K562 (cell line): ENCODE measurements around the gene PDE5A.

Experiments
- CTCF ChIP-seq, 3 experiments: IDR thresholded peaks in 2 of 3; conservative IDR thresholded peaks in 1 of 3; 2 replicates each; pipeline ENCODE4 v1.5.1; 2011 to 2012; ENCODE audit warnings: low read length in 3 of 3, mild to moderate bottlenecking in 3 of 3, control low read depth in 2 of 3, improper control_type of control experiment in 1 of 3, inconsistent platforms in 1 of 3, low read depth in 1 of 3, mixed read lengths in 1 of 3, moderate library complexity in 1 of 3; ENCODE audit not compliant: insufficient read depth in 2 of 3
- EZH2 ChIP-seq: IDR thresholded peaks from 2 replicates; pipeline ENCODE4 v1.6.1; 2012; ENCODE audit warnings: low read depth, mild to moderate bottlenecking, inconsistent platforms, low read length, borderline replicate concordance
- POLR2AphosphoS5 ChIP-seq: IDR thresholded peaks from 2 replicates; pipeline ENCODE4 v1.6.1; 2011; ENCODE audit warnings: mild to moderate bottlenecking, low read depth, low read length, moderate library complexity; ENCODE audit not compliant: control insufficient read depth, insufficient read depth
- ZBTB17 ChIP-seq: fragments of 450-650 bp; formaldehyde crosslinking; IDR thresholded peaks from 2 replicates; pipeline ENCODE4 v1.4.0; 2020; ENCODE audit warnings: mild to moderate bottlenecking
- ZBTB26 ChIP-seq: fragments of 450-650 bp; formaldehyde crosslinking; IDR thresholded peaks from 2 replicates; pipeline ENCODE4 v1.4.0; 2022; ENCODE audit warnings: missing genetic modification characterization
- ZNF217 ChIP-seq: sonication (generic); formaldehyde crosslinking; IDR thresholded peaks from 2 replicates; pipeline ENCODE4 v1.8.0; 2022; ENCODE audit warnings: mild to moderate bottlenecking, missing genetic modification reagents
- TF ChIP-seq, protein P1 (sequence below): fragments of 450-650 bp; formaldehyde crosslinking; IDR thresholded peaks from 2 replicates; pipeline ENCODE4 v1.4.0; 2020; ENCODE audit warnings: mild to moderate bottlenecking
- TF ChIP-seq, protein P2 (sequence below): sonication (generic); formaldehyde crosslinking; IDR thresholded peaks from 2 replicates; pipeline ENCODE4 v1.8.0; 2022; ENCODE audit warnings: mild to moderate bottlenecking, missing genetic modification reagents, borderline replicate concordance

DNA sequence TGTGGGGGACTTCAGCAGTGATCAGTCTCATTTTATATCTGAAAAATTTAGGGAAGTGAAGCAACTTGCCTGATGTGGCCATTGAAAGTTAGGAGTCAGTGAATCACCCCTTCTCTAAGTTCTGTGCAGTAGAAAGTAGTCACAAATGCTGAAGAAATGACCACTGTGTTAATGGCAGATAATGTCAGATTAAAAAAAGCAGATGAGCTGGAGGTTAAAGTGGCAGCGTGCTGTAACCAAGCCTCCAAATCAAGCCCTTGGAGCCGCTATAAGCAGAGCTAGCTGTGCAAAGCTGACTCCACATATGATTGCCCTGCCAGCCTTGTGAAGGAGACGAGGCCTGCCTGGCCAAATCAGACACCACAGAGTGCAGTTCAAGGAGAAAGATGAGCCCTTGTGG, 39.2 kb upstream of the PDE5A start:
- TF ChIP-seq, protein P1, sequence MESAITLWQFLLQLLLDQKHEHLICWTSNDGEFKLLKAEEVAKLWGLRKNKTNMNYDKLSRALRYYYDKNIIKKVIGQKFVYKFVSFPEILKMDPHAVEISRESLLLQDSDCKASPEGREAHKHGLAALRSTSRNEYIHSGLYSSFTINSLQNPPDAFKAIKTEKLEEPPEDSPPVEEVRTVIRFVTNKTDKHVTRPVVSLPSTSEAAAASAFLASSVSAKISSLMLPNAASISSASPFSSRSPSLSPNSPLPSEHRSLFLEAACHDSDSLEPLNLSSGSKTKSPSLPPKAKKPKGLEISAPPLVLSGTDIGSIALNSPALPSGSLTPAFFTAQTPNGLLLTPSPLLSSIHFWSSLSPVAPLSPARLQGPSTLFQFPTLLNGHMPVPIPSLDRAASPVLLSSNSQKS (CRISPR knock-in tag): no peak
- TF ChIP-seq POLR2AphosphoS5 (no peak), CTCF (IDR thresholded peaks at IDR 0.05 in 2 of 3, conservative IDR thresholded peaks at IDR 0.05 in 1 of 3; ENCODE audit: insufficient read depth in 2 of 3, low read depth in 1 of 3, low read length in 3 of 3) (no peak), EZH2 (no peak), ZBTB26 (CRISPR knock-in tag) (no peak), ZBTB17 (CRISPR knock-in tag) (no peak), ZNF217 (CRISPR knock-in tag) (no peak)
- TF ChIP-seq, protein P2, sequence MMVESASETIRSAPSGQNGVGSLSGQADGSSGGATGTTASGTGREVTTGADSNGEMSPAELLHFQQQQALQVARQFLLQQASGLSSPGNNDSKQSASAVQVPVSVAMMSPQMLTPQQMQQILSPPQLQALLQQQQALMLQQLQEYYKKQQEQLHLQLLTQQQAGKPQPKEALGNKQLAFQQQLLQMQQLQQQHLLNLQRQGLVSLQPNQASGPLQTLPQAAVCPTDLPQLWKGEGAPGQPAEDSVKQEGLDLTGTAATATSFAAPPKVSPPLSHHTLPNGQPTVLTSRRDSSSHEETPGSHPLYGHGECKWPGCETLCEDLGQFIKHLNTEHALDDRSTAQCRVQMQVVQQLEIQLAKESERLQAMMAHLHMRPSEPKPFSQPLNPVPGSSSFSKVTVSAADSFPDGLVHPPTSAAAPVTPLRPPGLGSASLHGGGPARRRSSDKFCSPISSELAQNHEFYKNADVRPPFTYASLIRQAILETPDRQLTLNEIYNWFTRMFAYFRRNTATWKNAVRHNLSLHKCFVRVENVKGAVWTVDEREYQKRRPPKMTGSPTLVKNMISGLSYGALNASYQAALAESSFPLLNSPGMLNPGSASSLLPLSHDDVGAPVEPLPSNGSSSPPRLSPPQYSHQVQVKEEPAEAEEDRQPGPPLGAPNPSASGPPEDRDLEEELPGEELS (CRISPR knock-in tag): no peak
